ENCODE results near the gene POMT1. TPM values are rescaled to one million over a fixed set of nuclear protein-coding genes. Genes with fewer than 3 reads are reported as not detected.

The POMT1 gene
- total RNA-seq, 1 donor from 2014 or later: 14.5 TPM

DNA sequence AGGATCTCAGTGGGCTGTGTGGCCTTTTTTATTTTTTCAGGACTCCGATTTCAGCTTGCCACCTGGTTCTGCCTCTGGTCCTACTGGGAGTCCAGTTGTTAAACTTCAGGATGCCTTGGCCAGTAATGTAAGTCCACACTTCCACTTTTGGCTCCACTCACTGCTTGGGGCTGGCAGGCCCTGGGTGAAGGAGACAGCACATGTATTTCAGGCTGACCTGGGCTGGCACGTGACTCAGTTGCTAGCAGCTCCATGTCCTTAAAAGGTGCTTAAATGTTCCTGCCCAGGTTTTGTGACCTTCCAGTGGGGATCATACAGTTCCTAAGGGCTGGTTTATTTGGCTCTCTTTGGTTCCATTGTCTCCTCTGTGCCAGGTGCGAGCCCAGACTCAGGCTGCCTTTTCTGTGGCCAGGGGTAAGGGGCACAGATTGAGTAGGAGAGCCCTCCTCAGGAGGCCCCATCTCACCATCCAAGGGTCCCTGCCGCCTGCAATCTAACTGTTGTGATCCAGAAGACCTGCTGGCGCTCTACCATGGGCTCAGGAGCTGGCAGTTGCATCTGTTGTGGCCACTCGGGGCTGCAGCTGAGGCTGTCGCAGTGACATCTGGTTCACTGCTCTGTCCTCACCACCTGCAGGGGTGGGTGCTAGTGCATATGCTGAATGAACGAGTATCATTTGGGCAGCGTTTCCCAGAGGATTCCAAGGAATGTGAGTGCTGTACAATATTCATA is 19.2 kb upstream of the POMT1 start:
- H3K4me1 ChIP-seq: peaks cover 20% of the 10 kb centered on the region
- intact Hi-C loops (cut with DNase I): no loop called here
- peaks cover 7 to 93% of the 10 kb centered on the region in 2 donors for H3K36me3 ChIP-seq

DNA sequence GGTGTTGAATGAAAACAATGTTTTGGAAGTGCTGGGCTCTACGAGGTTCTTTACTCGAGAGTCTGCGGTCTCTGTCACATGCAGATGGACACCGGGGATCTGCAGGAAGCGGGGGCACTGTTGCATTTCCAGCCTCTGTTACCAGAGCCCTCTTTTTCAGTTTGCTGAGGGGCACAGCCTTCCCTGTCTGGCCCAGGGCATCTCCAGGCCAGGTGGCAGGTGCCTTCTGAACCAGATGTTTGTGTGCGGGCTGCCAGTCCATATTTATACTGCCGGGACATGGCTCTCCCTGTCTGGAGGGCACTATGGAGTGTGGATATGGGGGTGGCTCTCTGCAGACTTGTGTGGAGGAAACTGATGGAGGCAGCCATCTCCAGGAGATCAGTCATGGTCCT is 18.7 kb upstream of the POMT1 start:
- no peak overlapping the region for H3K4me3 ChIP-seq
- H3K27ac ChIP-seq: no peak overlapping the region
- H3K4me1 ChIP-seq: peaks cover 20% of the 10 kb centered on the region
- DNase-seq (ENCODE audit: extremely low spot score in 2 of 2): no peak
- H3K9me3 ChIP-seq: no peaks in the 10 kb centered on the region
- intact Hi-C loops (cut with DNase I): no loop called here
- H3K27me3 ChIP-seq: no peaks in the 10 kb centered on the region
- TF ChIP-seq, protein P1, sequence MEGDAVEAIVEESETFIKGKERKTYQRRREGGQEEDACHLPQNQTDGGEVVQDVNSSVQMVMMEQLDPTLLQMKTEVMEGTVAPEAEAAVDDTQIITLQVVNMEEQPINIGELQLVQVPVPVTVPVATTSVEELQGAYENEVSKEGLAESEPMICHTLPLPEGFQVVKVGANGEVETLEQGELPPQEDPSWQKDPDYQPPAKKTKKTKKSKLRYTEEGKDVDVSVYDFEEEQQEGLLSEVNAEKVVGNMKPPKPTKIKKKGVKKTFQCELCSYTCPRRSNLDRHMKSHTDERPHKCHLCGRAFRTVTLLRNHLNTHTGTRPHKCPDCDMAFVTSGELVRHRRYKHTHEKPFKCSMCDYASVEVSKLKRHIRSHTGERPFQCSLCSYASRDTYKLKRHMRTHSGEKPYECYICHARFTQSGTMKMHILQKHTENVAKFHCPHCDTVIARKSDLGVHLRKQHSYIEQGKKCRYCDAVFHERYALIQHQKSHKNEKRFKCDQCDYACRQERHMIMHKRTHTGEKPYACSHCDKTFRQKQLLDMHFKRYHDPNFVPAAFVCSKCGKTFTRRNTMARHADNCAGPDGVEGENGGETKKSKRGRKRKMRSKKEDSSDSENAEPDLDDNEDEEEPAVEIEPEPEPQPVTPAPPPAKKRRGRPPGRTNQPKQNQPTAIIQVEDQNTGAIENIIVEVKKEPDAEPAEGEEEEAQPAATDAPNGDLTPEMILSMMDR (IDR thresholded peaks at IDR 0.05): no peak
- peak in 1 of 2 donors; percentile 12 for TF ChIP-seq POLR2AphosphoS5 (IDR thresholded peaks at IDR 0.05; ENCODE audit: insufficient read depth in 1 of 2, low read depth in 1 of 2)
- peaks cover 7 to 93% of the 10 kb centered on the region in 2 donors for H3K36me3 ChIP-seq

More for the DNA sequence above, 19.2 kb upstream of the POMT1 start:
- no peaks in the 10 kb centered on the region for H3K27me3 ChIP-seq
- no peak overlapping the region for H3K4me3 ChIP-seq
- H3K9me3 ChIP-seq: no peaks in the 10 kb centered on the region
- H3K27ac ChIP-seq: no peak overlapping the region
- no peak for TF ChIP-seq POLR2A (IDR thresholded peaks at IDR 0.05)
- TF ChIP-seq POLR2AphosphoS5 (IDR thresholded peaks at IDR 0.05; ENCODE audit: insufficient read depth in 1 of 2, low read depth in 1 of 2): peak in 1 of 2 donors; percentile 29
- DNase-seq (ENCODE audit: extremely low spot score in 2 of 2): no peak

- no peaks in the 10 kb centered on the region for H3K9me3 ChIP-seq
- no peaks in the 10 kb centered on the region for H3K27me3 ChIP-seq
- peaks cover 20% of the 10 kb centered on the region for H3K4me1 ChIP-seq
- no peak overlapping the region for H3K4me3 ChIP-seq
- TF ChIP-seq POLR2A (IDR thresholded peaks at IDR 0.05): no peak
- no peak for TF ChIP-seq POLR2AphosphoS5 (IDR thresholded peaks at IDR 0.05; ENCODE audit: insufficient read depth in 1 of 2, low read depth in 1 of 2)
- TF ChIP-seq, protein P1 (IDR thresholded peaks at IDR 0.05): no peak
- intact Hi-C loops (cut with DNase I): no loop called here
- H3K27ac ChIP-seq: no peak overlapping the region
- peaks cover 7 to 93% of the 10 kb centered on the region in 2 donors for H3K36me3 ChIP-seq
- no peak for DNase-seq (ENCODE audit: extremely low spot score in 2 of 2)
Observed at GRCh38 chr9:131484560-131485185, 18.0 kb upstream of the POMT1 start.

DNA sequence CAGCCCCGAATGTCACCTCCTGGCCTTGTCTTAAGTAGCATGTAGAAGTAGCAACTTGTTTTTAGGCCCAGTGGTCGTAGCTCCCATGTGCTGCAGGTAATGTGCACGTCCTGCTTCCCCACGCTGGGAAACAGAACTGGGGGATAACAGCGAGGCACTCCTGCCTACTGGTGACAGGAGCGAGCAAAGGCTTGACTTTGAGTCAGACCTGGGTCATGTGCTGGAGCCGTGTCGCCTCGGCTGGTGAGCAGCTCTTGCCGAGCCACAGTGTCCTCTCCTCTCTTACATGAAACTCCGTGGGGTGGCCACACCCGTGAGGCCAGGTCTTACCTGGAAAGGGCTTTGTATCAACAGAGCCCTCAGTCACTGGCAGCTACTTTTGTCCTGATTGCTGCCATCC is 17.5 kb upstream of the POMT1 start:
- no peak for DNase-seq (ENCODE audit: extremely low spot score in 2 of 2)
- H3K27me3 ChIP-seq: no peaks in the 10 kb centered on the region
- no peak for TF ChIP-seq POLR2AphosphoS5 (IDR thresholded peaks at IDR 0.05; ENCODE audit: insufficient read depth in 1 of 2, low read depth in 1 of 2)
- no peak for TF ChIP-seq POLR2A (IDR thresholded peaks at IDR 0.05)
- TF ChIP-seq, protein P1 (IDR thresholded peaks at IDR 0.05): no peak
- H3K9me3 ChIP-seq: no peaks in the 10 kb centered on the region
- no peak overlapping the region for H3K27ac ChIP-seq
- intact Hi-C loops (cut with DNase I): no loop called here
- no peak overlapping the region for H3K4me3 ChIP-seq
- peaks cover 7 to 93% of the 10 kb centered on the region in 2 donors for H3K36me3 ChIP-seq
- H3K4me1 ChIP-seq: peaks cover 20% of the 10 kb centered on the region

DNA sequence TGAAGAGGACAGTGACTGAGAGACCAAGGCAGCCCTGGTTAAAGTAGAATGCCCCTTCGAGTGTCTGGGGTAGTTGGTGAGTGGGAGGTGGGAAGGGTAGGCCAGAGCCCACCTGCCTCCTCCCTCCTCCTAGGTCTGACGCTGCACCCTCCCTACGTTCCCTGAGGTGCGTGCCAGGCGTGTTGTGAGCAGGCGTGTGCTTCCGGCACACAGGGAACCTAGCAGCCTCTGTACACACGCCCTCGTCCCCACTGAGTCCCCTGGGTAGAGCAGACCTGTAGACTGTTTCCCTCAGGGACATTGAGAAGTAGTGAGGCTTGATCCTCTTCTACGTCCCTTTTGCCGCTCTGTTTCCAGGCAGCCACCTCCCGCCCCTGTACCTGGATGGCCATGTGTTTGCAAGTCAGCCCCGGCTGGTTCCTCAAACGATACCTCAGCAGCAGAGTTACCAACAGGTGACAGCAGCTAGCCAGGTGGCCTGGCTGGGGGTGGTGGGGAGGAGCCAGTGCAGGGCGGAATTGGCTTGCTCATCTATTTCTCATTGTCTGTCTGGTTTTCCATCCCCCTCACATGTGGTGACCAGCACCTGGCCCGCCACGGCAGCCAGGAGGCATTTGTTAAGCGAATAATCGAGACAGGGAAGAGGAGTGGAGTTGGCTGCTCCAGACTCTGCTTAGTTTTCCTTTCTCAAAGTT is 16.8 kb upstream of the POMT1 start:
- TF ChIP-seq, protein P1 (IDR thresholded peaks at IDR 0.05): no peak
- TF ChIP-seq POLR2AphosphoS5 (IDR thresholded peaks at IDR 0.05; ENCODE audit: insufficient read depth in 1 of 2, low read depth in 1 of 2) (no peak), POLR2A (IDR thresholded peaks at IDR 0.05) (no peak)
- intact Hi-C loops (cut with DNase I): no loop called here
- H3K4me1 ChIP-seq: peaks cover 20% of the 10 kb centered on the region
- no peak overlapping the region for H3K27ac ChIP-seq
- H3K9me3 ChIP-seq: no peaks in the 10 kb centered on the region
- DNase-seq (ENCODE audit: extremely low spot score in 2 of 2): no peak
- no peak overlapping the region for H3K4me3 ChIP-seq
- no peaks in the 10 kb centered on the region for H3K27me3 ChIP-seq
- H3K36me3 ChIP-seq: peaks cover 7 to 95% of the 10 kb centered on the region in 2 donors
